GM12878 (cell line): Measurements from ENCODE around the gene HDAC5. TPM values are rescaled to one million over a fixed set of nuclear protein-coding genes. Genes with fewer than 3 reads are reported as not detected.

Experiments used
- ATAC-seq: fragments of 200-7000 bp; cut with Tn5 transposase; 3 replicates; pipeline ENCODE4 v1.9.1; 2020; ENCODE audit warnings: mild to moderate bottlenecking, moderate library complexity
- BruUV-seq: library from RNA; stranded (reverse); fragments of 400-500 nt; replicated peaks from 2 replicates; lab custom pipeline; 2021; lab: Mats Ljungman, UMichigan
- CTCF ChIA-PET: fragments of 300-600 bp; sonication (Branson Sonifier 250); formaldehyde crosslinking; extraction: SDS; loops from one replicate; lab custom pipeline; 2021; ENCODE audit warnings: inconsistent platforms; lab: Yijun Ruan, JAX
- POLR2A ChIA-PET: fragments of 350-600 bp; formaldehyde crosslinking; extraction: SDS; loops from one replicate; lab custom pipeline; 2021; ENCODE audit warnings: inconsistent platforms; lab: Charles Lee
- RAD21 ChIA-PET: fragments of 300-600 bp; sonication (Branson Sonifier 250); formaldehyde crosslinking; loops from one replicate; lab custom pipeline; 2023; ENCODE audit warnings: antibody characterized with exemption; ENCODE audit not compliant: unreplicated experiment; lab: Charles Lee
- SMC1A ChIA-PET: fragments of 300-600 bp; sonication (Branson Sonifier 250); formaldehyde crosslinking; loops from one replicate; lab custom pipeline; 2023; ENCODE audit not compliant: unreplicated experiment, uncharacterized antibody; lab: Charles Lee
- DNase-seq: peaks from one replicate; pipeline ENCODE4 v3.0.0-alpha.2; 2011; ENCODE audit warnings: low read depth, low spot score
- FAIRE-seq: peaks from 3 replicates; lab custom pipeline; 2011; peaks lifted over from hg19 to GRCh38; lab: Jason Lieb, UNC
- H2AFZ ChIP-seq: 2 replicates; pipeline ENCODE4 v1.6.0; 2011; ENCODE audit warnings: low read depth, low read length, control low read depth; ENCODE audit not compliant: control insufficient read depth
- H3K27ac ChIP-seq: 2 replicates; pipeline ENCODE4 v1.5.1; 2011; ENCODE audit warnings: control low read depth; ENCODE audit not compliant: control insufficient read depth, insufficient read depth
- H3K27me3 ChIP-seq, 2 experiments: replicated peaks in 1 of 2; 2 replicates each; pipeline versions ENCODE4 v1.6.0 to v1.6.1; 2011; ENCODE audit warnings: low read length in 1 of 2; ENCODE audit not compliant: control insufficient read depth in 2 of 2, insufficient read depth in 2 of 2
- H3K36me3 ChIP-seq, 2 experiments: 2 replicates each; pipeline ENCODE4 v1.5.1; 2011; ENCODE audit warnings: low read length in 1 of 2; ENCODE audit not compliant: control insufficient read depth in 2 of 2, insufficient read depth in 2 of 2
- H3K4me1 ChIP-seq: 2 replicates; pipeline ENCODE4 v1.6.1; 2011; ENCODE audit warnings: mild to moderate bottlenecking, low read length, moderate library complexity, mixed read lengths; ENCODE audit not compliant: control insufficient read depth, insufficient read depth
- H3K4me2 ChIP-seq: 2 replicates; pipeline ENCODE4 v1.6.0; 2011; ENCODE audit warnings: control low read depth; ENCODE audit not compliant: control insufficient read depth, insufficient read depth
- H3K4me3 ChIP-seq: fragments of 200-600 bp; sonication (generic); 2 replicates; pipeline ENCODE4 v1.5.1; 2016
- H3K79me2 ChIP-seq: 2 replicates; pipeline ENCODE4 v1.6.0; 2011; ENCODE audit warnings: low read length; ENCODE audit not compliant: control insufficient read depth, insufficient read depth
- H3K9ac ChIP-seq: 2 replicates; pipeline ENCODE4 v1.8.0; 2011; ENCODE audit warnings: low read length, control low read depth, mixed read lengths; ENCODE audit not compliant: control insufficient read depth, insufficient read depth
- H3K9me3 ChIP-seq: replicated peaks from 3 replicates; pipeline ENCODE4 v1.5.1; 2011; ENCODE audit warnings: mild to moderate bottlenecking, low read length; ENCODE audit not compliant: control insufficient read depth, insufficient read depth
- H4K20me1 ChIP-seq: 2 replicates; pipeline ENCODE4 v1.6.0; 2011; ENCODE audit not compliant: control insufficient read depth, insufficient read depth
- BCL3 ChIP-seq: IDR thresholded peaks from 2 replicates; pipeline ENCODE4 v1.6.1; 2011; ENCODE audit warnings: borderline replicate concordance, low read depth, mild to moderate bottlenecking, moderate library complexity, low read length; ENCODE audit not compliant: insufficient read depth, poor library complexity, severe bottlenecking
- CTCF ChIP-seq, 3 experiments: IDR thresholded peaks in 2 of 3; conservative IDR thresholded peaks in 1 of 3; 2 replicates each; pipeline ENCODE4 v1.5.1; 2011; ENCODE audit warnings: low read depth in 3 of 3, low read length in 3 of 3, mild to moderate bottlenecking in 3 of 3, control low read depth in 2 of 3, moderate library complexity in 2 of 3, inconsistent platforms in 1 of 3, mixed read lengths in 1 of 3; ENCODE audit not compliant: control insufficient read depth in 2 of 3, insufficient read depth in 1 of 3; ENCODE audit errors: extremely low read depth in 1 of 3
- E2F8 ChIP-seq: fragments of 450-650 bp; IDR thresholded peaks from 2 replicates; pipeline ENCODE4 v1.6.1; 2018; ENCODE audit warnings: mild to moderate bottlenecking, low read depth, moderate library complexity; ENCODE audit not compliant: partially characterized antibody
- EZH2 ChIP-seq: IDR thresholded peaks from 2 replicates; pipeline ENCODE4 v1.6.1; 2012; ENCODE audit warnings: low read depth, mild to moderate bottlenecking, control low read depth, inconsistent platforms, low read length, borderline replicate concordance; ENCODE audit not compliant: control insufficient read depth
- HCFC1 ChIP-seq: fragments of 150-350 bp; IDR thresholded peaks from 2 replicates; pipeline ENCODE4 v1.6.1; 2014; ENCODE audit warnings: low read length
- KDM1A ChIP-seq: fragments of 200-600 bp; sonication (generic); IDR thresholded peaks from 2 replicates; pipeline ENCODE4 v1.6.1; 2016; ENCODE audit warnings: borderline replicate concordance
- MTA3 ChIP-seq: IDR thresholded peaks from 2 replicates; pipeline ENCODE4 v1.6.1; 2012; ENCODE audit warnings: low read length, inconsistent platforms, borderline replicate concordance
- MYB ChIP-seq: fragments of 150-350 bp; IDR thresholded peaks from 2 replicates; pipeline ENCODE4 v1.6.1; 2014; ENCODE audit warnings: mild to moderate bottlenecking, low read depth, low read length, borderline replicate concordance
- RAD51 ChIP-seq: fragments of 450-650 bp; IDR thresholded peaks from 2 replicates; pipeline ENCODE4 v1.6.1; 2016; ENCODE audit warnings: moderate library complexity, mild to moderate bottlenecking, inconsistent platforms
- RUNX3 ChIP-seq: IDR thresholded peaks from 2 replicates; pipeline ENCODE4 v1.6.1; 2012; ENCODE audit warnings: low read length, inconsistent platforms
- SP1 ChIP-seq: IDR thresholded peaks from one replicate; pipeline ENCODE4 v1.6.1; 2011; ENCODE audit warnings: low read depth, low read length
- ZNF24 ChIP-seq: fragments of 450-650 bp; IDR thresholded peaks from 2 replicates; pipeline ENCODE4 v1.6.1; 2017; ENCODE audit warnings: antibody characterized with exemption, mild to moderate bottlenecking
- ZNF384 ChIP-seq: IDR thresholded peaks from 2 replicates; pipeline ENCODE4 v1.6.1; 2012; ENCODE audit warnings: low read depth, mild to moderate bottlenecking, low read length, improper control_type of control experiment, borderline replicate concordance
- WGBS: methylation state at CpG from one replicate; pipeline ENCODE4 v1.1.6; 2016; ENCODE audit warnings: low lambda C conversion rate; ENCODE audit not compliant: insufficient replicate concordance, insufficient coverage; ENCODE audit errors: missing lambda C conversion rate; 5-methylcytosine and 5-hydroxymethylcytosine counted together
- in situ Hi-C: fragments of 300-500 bp; cut with MboI; formaldehyde crosslinking; loops from 9 replicates; pipeline ENCODE4 v1.14.3; 2018; ENCODE audit warnings: mixed read lengths
- intact Hi-C: fragments of 100-400 bp; cut with micrococcal nuclease; formaldehyde crosslinking; loops from one replicate; pipeline ENCODE4 v1.14.2; 2022; ENCODE audit not compliant: unreplicated experiment
- polyA plus RNA-seq, 11 experiments: library from polyadenylated mRNA; depleted of rRNA in 4 of 11; unstranded in 6 of 11; stranded (reverse) in 5 of 11; fragments of >200 nt; fragmentation: Nextera tagmentation in 4 of 11; fragmentation: Illumina TruSeq in 1 of 11; extraction: Ambion mirVana in 4 of 11; extraction: Trizol in 1 of 11; gene quantifications; 1 replicate in 1 of 11; 2 replicates in 10 of 11; pipeline versions ENCODE4 v1.2.1 to v1.2.3, GENCODE V29; 2011 to 2016; ENCODE audit warnings: inconsistent platforms in 2 of 11, missing spikeins in 2 of 11, low read depth in 1 of 11
- total RNA-seq, 4 experiments: library from RNA; depleted of rRNA in 3 of 4; stranded (reverse); fragments of >200 nt in 3 of 4; fragmentation: Illumina TruSeq in 1 of 4; extraction: Trizol in 1 of 4; gene quantifications; 2 replicates each; pipeline versions ENCODE4 v1.2.1 to v1.2.3, GENCODE V29; 2013 to 2021

HDAC5 gene
- total and polyA plus RNA-seq, 10 of the 15 experiments (the other 5 are each of a cell fraction or from before 2014, with no cell fraction given) = 1.1 to 58.0 (median 27.3) TPM

GRCh38 chr17:44053125-44053872 lies 70.1 kb downstream of the HDAC5 start (continued):
- TF ChIP-seq E2F8 (no peak), HCFC1 (no peak), EZH2 (no peak), KDM1A (no peak)

- intact Hi-C loops (no loop called here), in situ Hi-C loops (no loop called here)
- no peaks in the 10 kb centered on the region for H3K27me3 ChIP-seq
- H3K9me3 ChIP-seq = no peaks in the 10 kb centered on the region; the same call in 1 of the 3 replicates
- TSS peak; percentile 49 for BruUV-seq
- 99% methylated on average over 9 of the region's 9 CpGs for WGBS
- no peak overlapping the region for H3K9ac ChIP-seq
- no peak overlapping the region for H3K27ac ChIP-seq
- RAD21 ChIA-PET = no interaction called here
- DNase-seq (no peak), FAIRE-seq (no peak), ATAC-seq (no peak)
- POLR2A ChIA-PET = interaction anchor here (0.5 to 1.5 kb wide), 3 partner anchors 10 to 71 kb away, joined by 3 to 5 read pairs (median 3); no protein-coding TSS in a partner anchor
- no peak overlapping the region for H2AFZ ChIP-seq
- SMC1A ChIA-PET = interaction anchor here (0.9 to 1.0 kb wide), 2 partner anchors 66 to 104 kb away, joined by 3 to 4 read pairs; no protein-coding TSS in a partner anchor
- H3K79me2 ChIP-seq = peaks cover 14% of the 10 kb centered on the region
- no peak overlapping the region for H3K4me2 ChIP-seq
- no peaks in the 10 kb centered on the region for H4K20me1 ChIP-seq
- peaks cover 19 to 31% of the 10 kb centered on the region in 2 experiments for H3K36me3 ChIP-seq
- H3K4me1 ChIP-seq = no peaks in the 10 kb centered on the region
- CTCF ChIA-PET = interaction anchor here (1.2 to 2.2 kb wide), 3 partner anchors 8 to 97 kb away, joined by 3 to 8 read pairs (median 3); partner anchors contain the start of gene TMEM101
- H3K4me3 ChIP-seq = no peak overlapping the region
- TF ChIP-seq MYB (no peak), RAD51 (no peak), RUNX3 (no peak), SP1 (no peak), CTCF (IDR thresholded peaks at IDR 0.05 in 2 of 3, conservative IDR thresholded peaks at IDR 0.05 in 1 of 3; ENCODE audit: control insufficient read depth in 2 of 3, extremely low read depth in 1 of 3, insufficient read depth in 1 of 3, low read depth in 3 of 3, low read length in 3 of 3) (no peak), BCL3 (no peak), MTA3 (no peak), ZNF24 (no peak), ZNF384 (no peak)
Measured at GRCh38 chr17:44049294-44050060, 74.0 kb downstream of the HDAC5 start.
